K562 treated with DMSO at 1 percent for 12 hours (cell line): ENCODE measurements around the gene SEC14L6. TPM values are rescaled to one million over a fixed set of nuclear protein-coding genes. Genes with fewer than 3 reads are reported as not detected.

Experiments
- total RNA-seq: library from RNA; unstranded; fragments of 300-600 nt; gene quantifications from 2 replicates; pipeline ENCODE4 v1.2.3, GENCODE V29; 2022; ENCODE audit not compliant: insufficient read depth

SEC14L6 gene
- 0.53 and 1.8 TPM in 2 replicates for total RNA-seq

GRCh38 chr22:30546616-30547015 lies at the start of gene SEC14L6:
TSS of gene SEC14L6 (minus strand) at chr22:30546741. CDS start at chr22:30546682, 59 bp downstream.

GRCh38 chr22:30591588-30592359 lies 45.2 kb upstream of the SEC14L6 start, which contains the start of gene PES1:
TSS of gene PES1 (minus strand) at chr22:30591910. CDS start at chr22:30591833, 77 bp downstream.

GRCh38 chr22:30574095-30574981 lies 27.8 kb upstream of the SEC14L6 start, which contains the start of gene GAL3ST1:
TSS of gene GAL3ST1 (minus strand) at chr22:30574665. CDS start at chr22:30557392, 17,273 bp downstream.

Other genes with a start within 250 kb of the SEC14L6 start
- gene TBC1D10A, start 219.8 kb downstream of the SEC14L6 start, total RNA-seq: 14.7 and 19.6 TPM in 2 replicates
- gene SF3A1, start 189.8 kb downstream of the SEC14L6 start, total RNA-seq: 26.8 and 65.5 TPM in 2 replicates
- gene CCDC157, start 189.7 kb downstream of the SEC14L6 start, total RNA-seq: 1.8 and 2.8 TPM in 2 replicates
- gene RNF215, start 159.3 kb downstream of the SEC14L6 start, total RNA-seq: 3.4 and 7.5 TPM in 2 replicates
- 0.19 TPM in 1 of 2 replicates, not detected in the other for gene SEC14L2, start 149.7 kb downstream of the SEC14L6 start, total RNA-seq
- gene MTFP1, start 121.0 kb downstream of the SEC14L6 start, total RNA-seq: 35.8 and 45.6 TPM in 2 replicates
- gene SEC14L3, start 74.7 kb downstream of the SEC14L6 start, total RNA-seq: not detected in 2 replicates
- not detected in 2 replicates for gene SEC14L4, start 41.0 kb downstream of the SEC14L6 start, total RNA-seq
- 4.3 and 8.9 TPM in 2 replicates for gene GAL3ST1, start 27.9 kb upstream of the SEC14L6 start, total RNA-seq
- gene PES1, start 45.2 kb upstream of the SEC14L6 start, total RNA-seq: 31.6 and 45.9 TPM in 2 replicates
- 3.8 and 4.0 TPM in 2 replicates for gene TCN2, start 60.4 kb upstream of the SEC14L6 start, total RNA-seq
- gene SLC35E4, start 89.0 kb upstream of the SEC14L6 start, total RNA-seq: 3.0 and 4.0 TPM in 2 replicates
- 1.3 and 3.8 TPM in 2 replicates for gene DUSP18, start 121.1 kb upstream of the SEC14L6 start, total RNA-seq
- 9.7 and 18.4 TPM in 2 replicates for gene OSBP2, start 148.1 kb upstream of the SEC14L6 start, total RNA-seq